ENCODE measurements around the gene PWP2. TPM values are rescaled to one million over a fixed set of nuclear protein-coding genes. Genes with fewer than 3 reads are reported as not detected.
"Not testable (repeated sequence)": the region's sequence is repeated elsewhere in the genome, so short reads cannot be mapped to it uniquely, and the experiment has no call there.

The PWP2 gene
- total RNA-seq, 2 donors from 2014 or later, result 38.6 to 51.6 TPM

- DNase-seq (ENCODE audit: low spot score in 2 of 2); H3K9me3 Mint-ChIP-seq; H3K36me3 Mint-ChIP-seq; H3K27ac Mint-ChIP-seq; ATAC-seq: not testable (repeated sequence)
Measured at GRCh38 chr21:44167527-44167926, 60.3 kb downstream of the PWP2 start.

- H3K27ac Mint-ChIP-seq; DNase-seq (ENCODE audit: low spot score in 2 of 2); ATAC-seq: not testable (repeated sequence)
Measured at GRCh38 chr21:44170326-44170725, 63.1 kb downstream of the PWP2 start.

GRCh38 chr21:44170863-44171262 lies 63.7 kb downstream of the PWP2 start:
- H3K27ac Mint-ChIP-seq; H3K9me3 Mint-ChIP-seq; DNase-seq (ENCODE audit: low spot score in 2 of 2): not testable (repeated sequence)

More at GRCh38 chr21:44170326-44170725, 63.1 kb downstream of the PWP2 start:
- not testable (repeated sequence) for H3K36me3 Mint-ChIP-seq, H3K9me3 Mint-ChIP-seq

GRCh38 chr21:44171962-44172572 lies 64.9 kb downstream of the PWP2 start:
- not testable (repeated sequence) for ATAC-seq; H3K36me3 Mint-ChIP-seq; DNase-seq (ENCODE audit: low spot score in 2 of 2); H3K27ac Mint-ChIP-seq; H3K9me3 Mint-ChIP-seq

More at GRCh38 chr21:44170863-44171262, 63.7 kb downstream of the PWP2 start:
- not testable (repeated sequence) for H3K36me3 Mint-ChIP-seq
- peak in 1 of 2 donors; percentile 66 for ATAC-seq

GRCh38 chr21:44172741-44173140 lies 65.5 kb downstream of the PWP2 start:
- DNase-seq (ENCODE audit: low spot score in 2 of 2); H3K27ac Mint-ChIP-seq; H3K36me3 Mint-ChIP-seq; H3K9me3 Mint-ChIP-seq: not testable (repeated sequence)
- ATAC-seq, result peak; percentile 41 to 79

GRCh38 chr21:44175189-44175588 lies 68.0 kb downstream of the PWP2 start:
- not testable (repeated sequence) for ATAC-seq; DNase-seq (ENCODE audit: low spot score in 2 of 2); H3K36me3 Mint-ChIP-seq; H3K9me3 Mint-ChIP-seq; H3K27ac Mint-ChIP-seq

- H3K36me3 Mint-ChIP-seq; DNase-seq (ENCODE audit: low spot score in 2 of 2); H3K27ac Mint-ChIP-seq; H3K9me3 Mint-ChIP-seq; ATAC-seq: not testable (repeated sequence)
Measured at GRCh38 chr21:44176127-44176526, 68.9 kb downstream of the PWP2 start.

Other genes starting within 250 kb of the PWP2 start
- 100 to 1,000 TPM in 1 of 2 donors, 10 to 100 TPM in 1; 21.2 to 109 TPM for gene AGPAT3, start 242.2 kb upstream of the PWP2 start, total RNA-seq
- 10 to 100 TPM; 49.2 to 59.5 TPM for gene TRAPPC10, start 95.1 kb upstream of the PWP2 start, total RNA-seq
- 10 to 100 TPM; 35.3 to 76.8 TPM for gene GATD3, start 26.3 kb downstream of the PWP2 start, total RNA-seq
- gene ICOSLG, start 133.5 kb downstream of the PWP2 start, total RNA-seq, result 1 to 10 TPM; 2.1 to 4.1 TPM
- not detected for gene DNMT3L, start 154.5 kb downstream of the PWP2 start, total RNA-seq
- gene AIRE, start 178.5 kb downstream of the PWP2 start, total RNA-seq, result not detected
- gene PFKL, start 192.7 kb downstream of the PWP2 start, total RNA-seq, result 100 to 1,000 TPM in 1 of 2 donors, 10 to 100 TPM in 1; 88.8 to 223 TPM
- gene CFAP410, start 232.0 kb downstream of the PWP2 start, total RNA-seq, result 10 to 100 TPM; 16.5 to 17.3 TPM
- 10 to 100 TPM in 1 of 2 donors, 1 to 10 TPM in 1; 8.5 to 16.3 TPM for gene TRPM2, start 246.2 kb downstream of the PWP2 start, total RNA-seq

Data from activated naive CD4-positive, alpha-beta T cell treated with anti-CD3 and anti-CD28 coated beads, Interleukin-2, amount 50 U/mL, for 72 hours (primary cell).